ENCODE measurements around the gene CTSE. TPM values are rescaled to one million over a fixed set of nuclear protein-coding genes. Genes with fewer than 3 reads are reported as not detected.

The CTSE gene
- total and polyA plus RNA-seq, 2 experiments from 2014 or later = not detected

GRCh38 chr1:206062464-206062863, 38.8 kb upstream of the CTSE start:
- DNase-seq (ENCODE audit: low spot score) (no peak), ATAC-seq (no peak)
- H3K4me1 Mint-ChIP-seq = peaks cover 8% of the 10 kb centered on the region; the same call in 2 of the 3 replicates
- H3K27me3 ChIP-seq (ENCODE audit: insufficient read depth) = no peaks in the 10 kb centered on the region
- H3K4me3 ChIP-seq = no peak overlapping the region
- no peak overlapping the region for H3K4me3 Mint-ChIP-seq
- H3K79me2 ChIP-seq (replicated peaks; ENCODE audit: insufficient read depth) = no peaks in the 10 kb centered on the region
- no peaks in the 10 kb centered on the region for H3K9me2 ChIP-seq (ENCODE audit: insufficient read depth)
- H3K27me3 Mint-ChIP-seq (ENCODE audit: insufficient read depth, low read depth, poor library complexity) = no peaks in the 10 kb centered on the region
- H3K9me3 Mint-ChIP-seq = peaks cover 28% of the 10 kb centered on the region
- no peak overlapping the region for H2AFZ ChIP-seq
- no peak overlapping the region for H3K27ac Mint-ChIP-seq
- TF ChIP-seq EZH2phosphoT487 (IDR thresholded peaks at IDR 0.05; ENCODE audit: unreplicated experiment) = no peak
- TF ChIP-seq, protein P1, sequence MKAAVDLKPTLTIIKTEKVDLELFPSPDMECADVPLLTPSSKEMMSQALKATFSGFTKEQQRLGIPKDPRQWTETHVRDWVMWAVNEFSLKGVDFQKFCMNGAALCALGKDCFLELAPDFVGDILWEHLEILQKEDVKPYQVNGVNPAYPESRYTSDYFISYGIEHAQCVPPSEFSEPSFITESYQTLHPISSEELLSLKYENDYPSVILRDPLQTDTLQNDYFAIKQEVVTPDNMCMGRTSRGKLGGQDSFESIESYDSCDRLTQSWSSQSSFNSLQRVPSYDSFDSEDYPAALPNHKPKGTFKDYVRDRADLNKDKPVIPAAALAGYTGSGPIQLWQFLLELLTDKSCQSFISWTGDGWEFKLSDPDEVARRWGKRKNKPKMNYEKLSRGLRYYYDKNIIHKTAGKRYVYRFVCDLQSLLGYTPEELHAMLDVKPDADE (IDR thresholded peaks at IDR 0.05) = no peak
- no peak for TF ChIP-seq NANOG (IDR thresholded peaks at IDR 0.05; ENCODE audit: borderline replicate concordance)
- no peak for TF ChIP-seq ZNF331 (CRISPR knock-in tag; IDR thresholded peaks at IDR 0.05; ENCODE audit: low read depth)
- TF ChIP-seq POLR2AphosphoS5 (IDR thresholded peaks at IDR 0.05; ENCODE audit: low read depth) = no peak
- TF ChIP-seq, protein P2, sequence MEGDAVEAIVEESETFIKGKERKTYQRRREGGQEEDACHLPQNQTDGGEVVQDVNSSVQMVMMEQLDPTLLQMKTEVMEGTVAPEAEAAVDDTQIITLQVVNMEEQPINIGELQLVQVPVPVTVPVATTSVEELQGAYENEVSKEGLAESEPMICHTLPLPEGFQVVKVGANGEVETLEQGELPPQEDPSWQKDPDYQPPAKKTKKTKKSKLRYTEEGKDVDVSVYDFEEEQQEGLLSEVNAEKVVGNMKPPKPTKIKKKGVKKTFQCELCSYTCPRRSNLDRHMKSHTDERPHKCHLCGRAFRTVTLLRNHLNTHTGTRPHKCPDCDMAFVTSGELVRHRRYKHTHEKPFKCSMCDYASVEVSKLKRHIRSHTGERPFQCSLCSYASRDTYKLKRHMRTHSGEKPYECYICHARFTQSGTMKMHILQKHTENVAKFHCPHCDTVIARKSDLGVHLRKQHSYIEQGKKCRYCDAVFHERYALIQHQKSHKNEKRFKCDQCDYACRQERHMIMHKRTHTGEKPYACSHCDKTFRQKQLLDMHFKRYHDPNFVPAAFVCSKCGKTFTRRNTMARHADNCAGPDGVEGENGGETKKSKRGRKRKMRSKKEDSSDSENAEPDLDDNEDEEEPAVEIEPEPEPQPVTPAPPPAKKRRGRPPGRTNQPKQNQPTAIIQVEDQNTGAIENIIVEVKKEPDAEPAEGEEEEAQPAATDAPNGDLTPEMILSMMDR (conservative IDR thresholded peaks at IDR 0.05; ENCODE audit: low read depth in 2 of 2) = no peak
- TF ChIP-seq, protein P3, sequence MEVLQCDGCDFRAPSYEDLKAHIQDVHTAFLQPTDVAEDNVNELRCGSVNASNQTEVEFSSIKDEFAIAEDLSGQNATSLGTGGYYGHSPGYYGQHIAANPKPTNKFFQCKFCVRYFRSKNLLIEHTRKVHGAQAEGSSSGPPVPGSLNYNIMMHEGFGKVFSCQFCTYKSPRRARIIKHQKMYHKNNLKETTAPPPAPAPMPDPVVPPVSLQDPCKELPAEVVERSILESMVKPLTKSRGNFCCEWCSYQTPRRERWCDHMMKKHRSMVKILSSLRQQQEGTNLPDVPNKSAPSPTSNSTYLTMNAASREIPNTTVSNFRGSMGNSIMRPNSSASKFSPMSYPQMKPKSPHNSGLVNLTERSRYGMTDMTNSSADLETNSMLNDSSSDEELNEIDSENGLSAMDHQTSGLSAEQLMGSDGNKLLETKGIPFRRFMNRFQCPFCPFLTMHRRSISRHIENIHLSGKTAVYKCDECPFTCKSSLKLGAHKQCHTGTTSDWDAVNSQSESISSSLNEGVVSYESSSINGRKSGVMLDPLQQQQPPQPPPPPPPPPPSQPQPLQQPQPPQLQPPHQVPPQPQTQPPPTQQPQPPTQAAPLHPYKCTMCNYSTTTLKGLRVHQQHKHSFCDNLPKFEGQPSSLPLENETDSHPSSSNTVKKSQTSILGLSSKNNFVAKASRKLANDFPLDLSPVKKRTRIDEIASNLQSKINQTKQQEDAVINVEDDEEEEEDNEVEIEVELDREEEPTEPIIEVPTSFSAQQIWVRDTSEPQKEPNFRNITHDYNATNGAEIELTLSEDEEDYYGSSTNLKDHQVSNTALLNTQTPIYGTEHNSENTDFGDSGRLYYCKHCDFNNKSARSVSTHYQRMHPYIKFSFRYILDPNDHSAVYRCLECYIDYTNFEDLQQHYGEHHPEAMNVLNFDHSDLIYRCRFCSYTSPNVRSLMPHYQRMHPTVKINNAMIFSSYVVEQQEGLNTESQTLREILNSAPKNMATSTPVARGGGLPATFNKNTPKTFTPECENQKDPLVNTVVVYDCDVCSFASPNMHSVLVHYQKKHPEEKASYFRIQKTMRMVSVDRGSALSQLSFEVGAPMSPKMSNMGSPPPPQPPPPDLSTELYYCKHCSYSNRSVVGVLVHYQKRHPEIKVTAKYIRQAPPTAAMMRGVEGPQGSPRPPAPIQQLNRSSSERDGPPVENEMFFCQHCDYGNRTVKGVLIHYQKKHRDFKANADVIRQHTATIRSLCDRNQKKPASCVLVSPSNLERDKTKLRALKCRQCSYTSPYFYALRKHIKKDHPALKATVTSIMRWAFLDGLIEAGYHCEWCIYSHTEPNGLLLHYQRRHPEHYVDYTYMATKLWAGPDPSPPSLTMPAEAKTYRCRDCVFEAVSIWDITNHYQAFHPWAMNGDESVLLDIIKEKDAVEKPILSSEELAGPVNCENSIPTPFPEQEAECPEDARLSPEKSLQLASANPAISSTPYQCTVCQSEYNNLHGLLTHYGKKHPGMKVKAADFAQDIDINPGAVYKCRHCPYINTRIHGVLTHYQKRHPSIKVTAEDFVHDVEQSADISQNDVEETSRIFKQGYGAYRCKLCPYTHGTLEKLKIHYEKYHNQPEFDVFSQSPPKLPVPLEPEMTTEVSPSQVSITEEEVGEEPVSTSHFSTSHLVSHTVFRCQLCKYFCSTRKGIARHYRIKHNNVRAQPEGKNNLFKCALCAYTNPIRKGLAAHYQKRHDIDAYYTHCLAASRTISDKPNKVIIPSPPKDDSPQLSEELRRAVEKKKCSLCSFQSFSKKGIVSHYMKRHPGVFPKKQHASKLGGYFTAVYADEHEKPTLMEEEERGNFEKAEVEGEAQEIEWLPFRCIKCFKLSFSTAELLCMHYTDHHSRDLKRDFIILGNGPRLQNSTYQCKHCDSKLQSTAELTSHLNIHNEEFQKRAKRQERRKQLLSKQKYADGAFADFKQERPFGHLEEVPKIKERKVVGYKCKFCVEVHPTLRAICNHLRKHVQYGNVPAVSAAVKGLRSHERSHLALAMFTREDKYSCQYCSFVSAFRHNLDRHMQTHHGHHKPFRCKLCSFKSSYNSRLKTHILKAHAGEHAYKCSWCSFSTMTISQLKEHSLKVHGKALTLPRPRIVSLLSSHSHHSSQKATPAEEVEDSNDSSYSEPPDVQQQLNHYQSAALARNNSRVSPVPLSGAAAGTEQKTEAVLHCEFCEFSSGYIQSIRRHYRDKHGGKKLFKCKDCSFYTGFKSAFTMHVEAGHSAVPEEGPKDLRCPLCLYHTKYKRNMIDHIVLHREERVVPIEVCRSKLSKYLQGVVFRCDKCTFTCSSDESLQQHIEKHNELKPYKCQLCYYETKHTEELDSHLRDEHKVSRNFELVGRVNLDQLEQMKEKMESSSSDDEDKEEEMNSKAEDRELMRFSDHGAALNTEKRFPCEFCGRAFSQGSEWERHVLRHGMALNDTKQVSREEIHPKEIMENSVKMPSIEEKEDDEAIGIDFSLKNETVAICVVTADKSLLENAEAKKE (CRISPR knock-in tag; IDR thresholded peaks at IDR 0.05) = no peak
- TF ChIP-seq ZNF114 (CRISPR knock-in tag; IDR thresholded peaks at IDR 0.05) = no peak
- TF ChIP-seq CREB1 (CRISPR knock-in tag; IDR thresholded peaks at IDR 0.05; ENCODE audit: low read depth) = no peak
- no peak for TF ChIP-seq EZH2 (IDR thresholded peaks at IDR 0.05; ENCODE audit: low read depth, unreplicated experiment)
- TF ChIP-seq JUNB (IDR thresholded peaks at IDR 0.05; ENCODE audit: unreplicated experiment) = no peak
- TF ChIP-seq REST (IDR thresholded peaks at IDR 0.05; ENCODE audit: unreplicated experiment) = no peak
- no peak for TF ChIP-seq STAT1 (IDR thresholded peaks at IDR 0.05; ENCODE audit: unreplicated experiment)
- H3K27ac ChIP-seq (ENCODE audit: low read depth) = no peak overlapping the region
- peaks cover 9% of the 10 kb centered on the region for H3K36me3 Mint-ChIP-seq (ENCODE audit: low read depth)
- no peaks in the 10 kb centered on the region for H3F3A ChIP-seq (replicated peaks; ENCODE audit: low read depth)
- no peak overlapping the region for H3K4me2 ChIP-seq
- H3K36me3 ChIP-seq (ENCODE audit: insufficient read depth) = no peaks in the 10 kb centered on the region
- no peaks in the 10 kb centered on the region for H4K20me1 ChIP-seq (replicated peaks; ENCODE audit: insufficient read depth)
- no peaks in the 10 kb centered on the region for H3K4me1 ChIP-seq (ENCODE audit: insufficient read depth)
